Measurements from ENCODE around the gene SLC30A2. TPM values are rescaled to one million over a fixed set of nuclear protein-coding genes. Genes with fewer than 3 reads are reported as not detected.

SLC30A2 gene
- total RNA-seq, 1 experiment from 2014 or later = 0.23 TPM

GRCh38 chr1:26082020-26082350 lies 36.1 kb upstream of the SLC30A2 start:
- no TSS peak for BruUV-seq (replicated peaks)
- in situ Hi-C loops (cut with HindIII; ENCODE audit: low pct_unique_long_range_greater_than_20kb, low sequenced_read_pairs) (no loop called here), intact Hi-C loops (cut with micrococcal nuclease; ENCODE audit: unreplicated experiment) (no loop called here)
- Histone ChIP-seq H3K9me3 (ENCODE audit: control insufficient read depth, insufficient read depth, low read depth, low read length) (no peaks in the 10 kb centered on the region), H3K4me1 (ENCODE audit: control insufficient read depth, insufficient read depth, low read length) (no peaks in the 10 kb centered on the region), H3K36me3 (ENCODE audit: control insufficient read depth, insufficient read depth, low read length) (no peaks in the 10 kb centered on the region), H3K27ac (ENCODE audit: low read length) (no peak overlapping the region), H3K27me3 (ENCODE audit: control insufficient read depth, insufficient read depth, low read length) (no peaks in the 10 kb centered on the region), H3K4me3 (ENCODE audit: low read depth in 2 of 2, low read length in 2 of 2) (no peak overlapping the region)
- POLR2A ChIA-PET = interaction anchor here (0.7 kb wide), 1 partner anchor 309 kb away, joined by 6 read pairs; no protein-coding TSS in a partner anchor
- ATAC-seq = no peak
- CTCF ChIA-PET = no interaction called here
- no peak for DNase-seq (ENCODE audit: low read depth, low spot score)
- TF ChIP-seq, protein P1, sequence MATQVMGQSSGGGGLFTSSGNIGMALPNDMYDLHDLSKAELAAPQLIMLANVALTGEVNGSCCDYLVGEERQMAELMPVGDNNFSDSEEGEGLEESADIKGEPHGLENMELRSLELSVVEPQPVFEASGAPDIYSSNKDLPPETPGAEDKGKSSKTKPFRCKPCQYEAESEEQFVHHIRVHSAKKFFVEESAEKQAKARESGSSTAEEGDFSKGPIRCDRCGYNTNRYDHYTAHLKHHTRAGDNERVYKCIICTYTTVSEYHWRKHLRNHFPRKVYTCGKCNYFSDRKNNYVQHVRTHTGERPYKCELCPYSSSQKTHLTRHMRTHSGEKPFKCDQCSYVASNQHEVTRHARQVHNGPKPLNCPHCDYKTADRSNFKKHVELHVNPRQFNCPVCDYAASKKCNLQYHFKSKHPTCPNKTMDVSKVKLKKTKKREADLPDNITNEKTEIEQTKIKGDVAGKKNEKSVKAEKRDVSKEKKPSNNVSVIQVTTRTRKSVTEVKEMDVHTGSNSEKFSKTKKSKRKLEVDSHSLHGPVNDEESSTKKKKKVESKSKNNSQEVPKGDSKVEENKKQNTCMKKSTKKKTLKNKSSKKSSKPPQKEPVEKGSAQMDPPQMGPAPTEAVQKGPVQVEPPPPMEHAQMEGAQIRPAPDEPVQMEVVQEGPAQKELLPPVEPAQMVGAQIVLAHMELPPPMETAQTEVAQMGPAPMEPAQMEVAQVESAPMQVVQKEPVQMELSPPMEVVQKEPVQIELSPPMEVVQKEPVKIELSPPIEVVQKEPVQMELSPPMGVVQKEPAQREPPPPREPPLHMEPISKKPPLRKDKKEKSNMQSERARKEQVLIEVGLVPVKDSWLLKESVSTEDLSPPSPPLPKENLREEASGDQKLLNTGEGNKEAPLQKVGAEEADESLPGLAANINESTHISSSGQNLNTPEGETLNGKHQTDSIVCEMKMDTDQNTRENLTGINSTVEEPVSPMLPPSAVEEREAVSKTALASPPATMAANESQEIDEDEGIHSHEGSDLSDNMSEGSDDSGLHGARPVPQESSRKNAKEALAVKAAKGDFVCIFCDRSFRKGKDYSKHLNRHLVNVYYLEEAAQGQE (IDR thresholded peaks at IDR 0.05; ENCODE audit: insufficient read depth in 1 of 2, low read depth in 2 of 2, low read length in 1 of 2) = no peak
- TF ChIP-seq SIN3A (IDR thresholded peaks at IDR 0.05; ENCODE audit: borderline replicate concordance, insufficient read depth, low read depth, low read length) (no peak), POLR2AphosphoS5 (IDR thresholded peaks at IDR 0.05; ENCODE audit: low read depth, low read length) (no peak), TCF7L2 (IDR thresholded peaks at IDR 0.05; ENCODE audit: low read depth, low read length) (no peak)
- TF ChIP-seq, protein P2, sequence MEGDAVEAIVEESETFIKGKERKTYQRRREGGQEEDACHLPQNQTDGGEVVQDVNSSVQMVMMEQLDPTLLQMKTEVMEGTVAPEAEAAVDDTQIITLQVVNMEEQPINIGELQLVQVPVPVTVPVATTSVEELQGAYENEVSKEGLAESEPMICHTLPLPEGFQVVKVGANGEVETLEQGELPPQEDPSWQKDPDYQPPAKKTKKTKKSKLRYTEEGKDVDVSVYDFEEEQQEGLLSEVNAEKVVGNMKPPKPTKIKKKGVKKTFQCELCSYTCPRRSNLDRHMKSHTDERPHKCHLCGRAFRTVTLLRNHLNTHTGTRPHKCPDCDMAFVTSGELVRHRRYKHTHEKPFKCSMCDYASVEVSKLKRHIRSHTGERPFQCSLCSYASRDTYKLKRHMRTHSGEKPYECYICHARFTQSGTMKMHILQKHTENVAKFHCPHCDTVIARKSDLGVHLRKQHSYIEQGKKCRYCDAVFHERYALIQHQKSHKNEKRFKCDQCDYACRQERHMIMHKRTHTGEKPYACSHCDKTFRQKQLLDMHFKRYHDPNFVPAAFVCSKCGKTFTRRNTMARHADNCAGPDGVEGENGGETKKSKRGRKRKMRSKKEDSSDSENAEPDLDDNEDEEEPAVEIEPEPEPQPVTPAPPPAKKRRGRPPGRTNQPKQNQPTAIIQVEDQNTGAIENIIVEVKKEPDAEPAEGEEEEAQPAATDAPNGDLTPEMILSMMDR (IDR thresholded peaks at IDR 0.05) = no peak

- ChIA-PET CTCF (no interaction called here), POLR2A (interaction anchor here (0.7 kb wide), 1 partner anchor 310 kb away, joined by 6 read pairs; no protein-coding TSS in a partner anchor)
- no peak for DNase-seq (ENCODE audit: low read depth, low spot score)
- no peak for TF ChIP-seq POLR2AphosphoS5 (IDR thresholded peaks at IDR 0.05; ENCODE audit: low read depth, low read length)
- no peak for TF ChIP-seq TCF7L2 (IDR thresholded peaks at IDR 0.05; ENCODE audit: low read depth, low read length)
- TF ChIP-seq, protein P1 (IDR thresholded peaks at IDR 0.05; ENCODE audit: insufficient read depth in 1 of 2, low read depth in 2 of 2, low read length in 1 of 2) = no peak
- TF ChIP-seq, protein P2 (IDR thresholded peaks at IDR 0.05) = no peak
- TF ChIP-seq SIN3A (IDR thresholded peaks at IDR 0.05; ENCODE audit: borderline replicate concordance, insufficient read depth, low read depth, low read length) = no peak
- H3K4me3 ChIP-seq (ENCODE audit: low read depth in 2 of 2, low read length in 2 of 2) = no peak overlapping the region
- no TSS peak for BruUV-seq (replicated peaks)
- in situ Hi-C loops (cut with HindIII; ENCODE audit: low pct_unique_long_range_greater_than_20kb, low sequenced_read_pairs) (no loop called here), intact Hi-C loops (cut with micrococcal nuclease; ENCODE audit: unreplicated experiment) (no loop called here)
- peak; percentile 38; the same call in 1 of the 2 replicates for ATAC-seq
- H3K36me3 ChIP-seq (ENCODE audit: control insufficient read depth, insufficient read depth, low read length) = no peaks in the 10 kb centered on the region
- no peaks in the 10 kb centered on the region for H3K4me1 ChIP-seq (ENCODE audit: control insufficient read depth, insufficient read depth, low read length)
- no peaks in the 10 kb centered on the region; the same call in 1 of the 2 replicates for H3K27me3 ChIP-seq (ENCODE audit: control insufficient read depth, insufficient read depth, low read length)
- no peaks in the 10 kb centered on the region for H3K9me3 ChIP-seq (ENCODE audit: control insufficient read depth, insufficient read depth, low read depth, low read length)
- no peak overlapping the region for H3K27ac ChIP-seq (ENCODE audit: low read length)
These were observed 35.5 kb upstream of the SLC30A2 start for GRCh38 chr1:26081267-26082019.
